ENCODE measurements around the gene FAAP100. TPM values are rescaled to one million over a fixed set of nuclear protein-coding genes. Genes with fewer than 3 reads are reported as not detected.

FAAP100 gene
- total RNA-seq, 1 experiment from 2014 or later = 54.7 TPM

- DNase-seq (ENCODE audit: low spot score) (peak; percentile 46), ATAC-seq (peak; percentile 2)
- peak overlapping the region; percentile 27; the same call in 1 of the 2 replicates for H3K4me3 Mint-ChIP-seq
- no peaks in the 10 kb centered on the region for H3K36me3 Mint-ChIP-seq
- no peak overlapping the region for H3K27ac Mint-ChIP-seq
- H3K27me3 Mint-ChIP-seq (ENCODE audit: low read depth) = peaks cover 23% of the 10 kb centered on the region
- ChIA-PET POLR2A (interaction anchor here (0.6 to 3.0 kb wide), 5 partner anchors 13 to 24 kb away, joined by 3 to 9 read pairs (median 5); partner anchors contain the start of genes ACTG1 and FAAP100), CTCF (interaction anchor here (0.6 to 3.3 kb wide), 16 partner anchors 8 to 394 kb away, joined by 3 to 31 read pairs (median 4); partner anchors contain the start of genes BAHCC1, FAAP100 and FSCN2)
- TF ChIP-seq ZNF263 (CRISPR knock-in tag; IDR thresholded peaks at IDR 0.05; ENCODE audit: low read depth) = 0 out of 2 replicates have a peak, but pooled peaks have one; percentile 53
- TF ChIP-seq ZNF512 (CRISPR knock-in tag; IDR thresholded peaks at IDR 0.05; ENCODE audit: borderline replicate concordance) = no peak
- no peak for TF ChIP-seq ERG (CRISPR knock-in tag; IDR thresholded peaks at IDR 0.05)
- TF ChIP-seq ZNF416 (CRISPR knock-in tag; IDR thresholded peaks at IDR 0.05) = peak; percentile 48; the same call in 1 of the 2 replicates
- TF ChIP-seq ZNF138 (CRISPR knock-in tag; conservative IDR thresholded peaks at IDR 0.05) = no peak
- no peak for TF ChIP-seq ZNF423 (CRISPR knock-in tag; IDR thresholded peaks at IDR 0.05)
- no peak for TF ChIP-seq USF2 (CRISPR knock-in tag; IDR thresholded peaks at IDR 0.05)
- TF ChIP-seq ARID4B (CRISPR knock-in tag; IDR thresholded peaks at IDR 0.05; ENCODE audit: borderline replicate concordance) = no peak
- TF ChIP-seq ZNF232 (CRISPR knock-in tag; IDR thresholded peaks at IDR 0.05) = no peak
- TF ChIP-seq ZNF219 (CRISPR knock-in tag; IDR thresholded peaks at IDR 0.05; ENCODE audit: borderline replicate concordance) = no peak
- no peak for TF ChIP-seq TEAD1 (CRISPR knock-in tag; IDR thresholded peaks at IDR 0.05)
- no peak for TF ChIP-seq IRF2 (CRISPR knock-in tag; IDR thresholded peaks at IDR 0.05; ENCODE audit: borderline replicate concordance, low read depth)
- no peak for TF ChIP-seq ZNF671 (CRISPR knock-in tag; IDR thresholded peaks at IDR 0.05)
- no peak for TF ChIP-seq IRF1 (CRISPR knock-in tag; IDR thresholded peaks at IDR 0.05)
- 0 out of 2 replicates have a peak, but pooled peaks have one; percentile 16 for TF ChIP-seq RELA (CRISPR knock-in tag; IDR thresholded peaks at IDR 0.05; ENCODE audit: borderline replicate concordance)
- no peak for TF ChIP-seq SP1 (CRISPR knock-in tag; conservative IDR thresholded peaks at IDR 0.05)
- peak; percentile 46; the same call in 1 of the 2 replicates for TF ChIP-seq MAX (CRISPR knock-in tag; IDR thresholded peaks at IDR 0.05)
- TF ChIP-seq ELF4 (CRISPR knock-in tag; IDR thresholded peaks at IDR 0.05; ENCODE audit: low read depth) = no peak
- no peak for TF ChIP-seq ATF1 (CRISPR knock-in tag; IDR thresholded peaks at IDR 0.05)
- no peak for TF ChIP-seq ZBTB43 (CRISPR knock-in tag; IDR thresholded peaks at IDR 0.05)
- TF ChIP-seq NFATC4 (CRISPR knock-in tag; IDR thresholded peaks at IDR 0.05) = no peak
- no peak for TF ChIP-seq OVOL2 (CRISPR knock-in tag; IDR thresholded peaks at IDR 0.05; ENCODE audit: borderline replicate concordance)
- no peak for TF ChIP-seq GABPB1 (CRISPR knock-in tag; IDR thresholded peaks at IDR 0.05)
- 0 out of 2 replicates have a peak, but pooled peaks have one; percentile 21 for TF ChIP-seq CREM (CRISPR knock-in tag; IDR thresholded peaks at IDR 0.05)
- no peak; the same call in 1 of the 2 replicates for TF ChIP-seq ZNF317 (CRISPR knock-in tag; IDR thresholded peaks at IDR 0.05; ENCODE audit: borderline replicate concordance, low read depth)
- no peaks in the 10 kb centered on the region for H3K9me3 Mint-ChIP-seq
- no peaks in the 10 kb centered on the region for H3K4me1 Mint-ChIP-seq
Measured at GRCh38 chr17:81536299-81537290, 15.6 kb downstream of the FAAP100 start.
